Mucosa of descending colon (tissue), 3 donors: Measurements from ENCODE around the gene NUDT4B. TPM values are rescaled to one million over a fixed set of nuclear protein-coding genes. Genes with fewer than 3 reads are reported as not detected.
"Not testable (repeated sequence)": the region's sequence is repeated elsewhere in the genome, so short reads cannot be mapped to it uniquely, and the experiment has no call there.

ENCODE experiments used
- ATAC-seq: fragments of 200-7000 bp; cut with Tn5 transposase; one replicate; pipeline ENCODE4 v1.9.1; 2020; ENCODE audit warnings: mild to moderate bottlenecking, moderate library complexity
- DNase-seq, 3 donors: peaks; one replicate each; pipeline ENCODE4 v3.0.0-alpha.2; 2020
- H3K36me3 ChIP-seq: fragments of 200-600 bp; one replicate; pipeline ENCODE4 v1.8.0; 2021; ENCODE audit warnings: low read depth, mild to moderate bottlenecking
- H3K4me1 ChIP-seq: fragments of 200-600 bp; one replicate; pipeline ENCODE4 v1.8.0; 2021; ENCODE audit warnings: low read depth, mild to moderate bottlenecking
- H3K4me3 ChIP-seq: fragments of 200-600 bp; one replicate; pipeline ENCODE4 v1.8.0; 2021; ENCODE audit warnings: mild to moderate bottlenecking
- H3K9me3 ChIP-seq: fragments of 200-600 bp; one replicate; pipeline ENCODE4 v1.8.0; 2021; ENCODE audit warnings: mild to moderate bottlenecking
- intact Hi-C, 2 donors: fragments of 100-400 bp; cut with DNase I in 1 of 2; cut with micrococcal nuclease in 1 of 2; formaldehyde crosslinking; loops; one replicate each; pipeline versions ENCODE4 v1.11.0 to v1.11.1; 2022; cut with DNase I, micrococcal nuclease
- total RNA-seq, 3 donors: library from RNA; stranded (reverse); fragmentation: NEBNext Ultra II Directional in 2 of 3; extraction: Animal tissue kit (Norgen Biotek cat#: 25700) in 2 of 3; gene quantifications; one replicate each; pipeline versions ENCODE4 v1.2.1 to v1.2.4, GENCODE V29; 2021 to 2023
- donor health status: DM: no; HTN: no; CAD: no; lungs with moderate emphysema.
- donor health status: DM: no; HTN: no; CAD: no.
- donor health status: DM: no; HTN: yes; CAD: no.

NUDT4B gene
- total RNA-seq, 3 donors from 2014 or later = 0.61 to 1.4 TPM; not detected in 1

DNA sequence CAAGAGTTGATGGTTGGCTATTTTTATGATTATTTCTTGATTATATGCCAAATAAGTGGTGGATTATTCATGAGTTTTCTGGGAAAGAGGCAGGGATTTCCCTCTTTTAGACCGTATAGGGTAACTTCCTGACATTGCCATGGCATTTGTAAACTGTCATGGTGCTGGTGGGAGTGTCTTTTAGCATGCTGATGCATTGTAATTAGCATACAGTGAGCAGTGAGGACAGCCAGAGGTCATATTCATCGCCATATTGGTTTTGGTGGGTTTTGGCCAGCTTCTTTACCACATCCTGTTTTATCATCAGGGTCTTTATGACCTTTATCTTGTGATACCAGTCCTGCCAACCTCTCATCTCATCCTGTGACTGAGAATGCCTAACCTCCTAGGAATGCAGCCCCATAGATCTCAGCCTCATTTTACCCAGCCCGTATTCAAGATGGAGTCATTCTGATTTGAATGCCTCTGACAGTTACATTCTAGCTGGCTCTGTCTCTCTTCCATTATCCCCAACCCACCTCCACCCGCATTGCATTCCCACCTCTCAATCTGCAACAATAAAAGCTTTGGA, 45.3 kb downstream of the NUDT4B start:
- H3K36me3 ChIP-seq, H3K4me3 ChIP-seq, H3K4me1 ChIP-seq, ATAC-seq, H3K9me3 ChIP-seq, intact Hi-C loops, DNase-seq: not testable (repeated sequence)

Other genes with a start within 250 kb of the NUDT4B start
- gene NBPF14, start 152.8 kb upstream of the NUDT4B start, total RNA-seq = 10 to 100 TPM; 17.1 to 28.8 (median 18.5) TPM
- 10 to 100 TPM; 49.3 to 62.1 (median 58.6) TPM for gene PDE4DIP, start 95.7 kb downstream of the NUDT4B start, total RNA-seq